ENCODE measurements around the gene MRPS6. TPM values are rescaled to one million over a fixed set of nuclear protein-coding genes. Genes with fewer than 3 reads are reported as not detected.
A peak's percentile ranks its signal among the peaks of the same experiment; 100 is the strongest.

MRPS6 gene
- total RNA-seq, 1 experiment from 2014 or later, result 56.8 TPM

DNA sequence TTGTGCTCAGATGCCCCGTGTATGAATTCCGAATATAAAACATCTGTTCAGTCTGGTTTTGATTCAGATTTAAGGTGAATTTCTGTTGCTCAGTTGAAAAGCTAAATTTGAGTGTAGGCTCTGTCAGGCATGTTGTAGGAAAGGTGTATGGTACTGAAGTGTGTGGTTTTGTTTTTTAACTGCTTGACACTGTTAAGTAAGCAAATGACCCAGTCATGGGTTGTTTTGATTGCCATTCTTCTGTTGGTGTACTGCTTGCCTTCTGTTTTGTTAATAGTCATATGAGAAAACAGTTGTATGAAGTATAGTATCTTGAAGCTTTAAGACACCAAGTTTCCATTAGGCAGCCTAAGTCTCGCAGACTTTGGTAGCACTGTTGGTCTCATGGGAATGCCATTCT lies 10.0 kb downstream of the MRPS6 start:
- Histone ChIP-seq H3K27ac (ENCODE audit: low read length) (no peak overlapping the region), H3K4me3 (ENCODE audit: low read length) (no peak overlapping the region), H3K36me3 (ENCODE audit: insufficient read depth, low read length) (peaks cover 62% of the 10 kb centered on the region), H2AFZ (ENCODE audit: low read length) (no peak overlapping the region), H3K9me3 (ENCODE audit: low read length) (no peaks in the 10 kb centered on the region), H4K20me1 (ENCODE audit: insufficient read depth, low read depth, low read length) (peaks cover 13% of the 10 kb centered on the region), H3K79me2 (ENCODE audit: low read length) (peaks cover 98% of the 10 kb centered on the region), H3K9me2 (replicated peaks; ENCODE audit: insufficient read depth, low read length) (no peaks in the 10 kb centered on the region), H3K27me3 (ENCODE audit: low read length) (no peaks in the 10 kb centered on the region), H3K4me1 (ENCODE audit: low read length) (peaks cover 63% of the 10 kb centered on the region), H3K9ac (ENCODE audit: low read length) (no peak overlapping the region), H3K4me2 (ENCODE audit: low read depth, low read length, poor library complexity, severe bottlenecking) (no peak overlapping the region)
- DNase-seq, result no peak

- Histone ChIP-seq H3K27me3 (ENCODE audit: low read length) (no peaks in the 10 kb centered on the region), H3K27ac (ENCODE audit: low read length) (no peak overlapping the region), H3K4me3 (ENCODE audit: low read length) (no peak overlapping the region), H3K9me3 (ENCODE audit: low read length) (no peaks in the 10 kb centered on the region), H3K79me2 (ENCODE audit: low read length) (peaks cover 100% of the 10 kb centered on the region), H2AFZ (ENCODE audit: low read length) (no peak overlapping the region), H3K9me2 (replicated peaks; ENCODE audit: insufficient read depth, low read length) (no peaks in the 10 kb centered on the region), H3K36me3 (ENCODE audit: insufficient read depth, low read length) (peaks cover 50% of the 10 kb centered on the region), H4K20me1 (ENCODE audit: insufficient read depth, low read depth, low read length) (peaks cover 21% of the 10 kb centered on the region), H3K9ac (ENCODE audit: low read length) (no peak overlapping the region), H3K4me1 (ENCODE audit: low read length) (peaks cover 63% of the 10 kb centered on the region), H3K4me2 (ENCODE audit: low read depth, low read length, poor library complexity, severe bottlenecking) (no peak overlapping the region)
- no peak for DNase-seq
Measured at GRCh38 chr21:34085129-34085528, 11.8 kb downstream of the MRPS6 start.

- Histone ChIP-seq H3K27ac (ENCODE audit: low read length) (no peak overlapping the region), H3K36me3 (ENCODE audit: insufficient read depth, low read length) (peaks cover 32% of the 10 kb centered on the region; the same call in 1 of the 2 replicates), H4K20me1 (ENCODE audit: insufficient read depth, low read depth, low read length) (peaks cover 22% of the 10 kb centered on the region), H3K9me2 (replicated peaks; ENCODE audit: insufficient read depth, low read length) (no peaks in the 10 kb centered on the region), H3K4me1 (ENCODE audit: low read length) (peaks cover 63% of the 10 kb centered on the region), H3K79me2 (ENCODE audit: low read length) (peaks cover 100% of the 10 kb centered on the region), H3K9me3 (ENCODE audit: low read length) (no peaks in the 10 kb centered on the region), H3K4me2 (ENCODE audit: low read depth, low read length, poor library complexity, severe bottlenecking) (no peak overlapping the region), H3K4me3 (ENCODE audit: low read length) (no peak overlapping the region), H3K9ac (ENCODE audit: low read length) (no peak overlapping the region), H2AFZ (ENCODE audit: low read length) (no peak overlapping the region), H3K27me3 (ENCODE audit: low read length) (no peaks in the 10 kb centered on the region)
- no peak for DNase-seq
Measured at GRCh38 chr21:34086887-34087306, 13.5 kb downstream of the MRPS6 start.

GRCh38 chr21:34088752-34089151 lies 15.4 kb downstream of the MRPS6 start:
- Histone ChIP-seq H3K4me1 (ENCODE audit: low read length) (peaks cover 59% of the 10 kb centered on the region), H3K36me3 (ENCODE audit: insufficient read depth, low read length) (peaks cover 32% of the 10 kb centered on the region; the same call in 1 of the 2 replicates), H3K27me3 (ENCODE audit: low read length) (no peaks in the 10 kb centered on the region), H3K9me3 (ENCODE audit: low read length) (no peaks in the 10 kb centered on the region), H3K4me3 (ENCODE audit: low read length) (no peak overlapping the region), H3K27ac (ENCODE audit: low read length) (no peak overlapping the region), H3K9me2 (replicated peaks; ENCODE audit: insufficient read depth, low read length) (no peaks in the 10 kb centered on the region), H4K20me1 (ENCODE audit: insufficient read depth, low read depth, low read length) (peaks cover 18% of the 10 kb centered on the region), H3K4me2 (ENCODE audit: low read depth, low read length, poor library complexity, severe bottlenecking) (no peak overlapping the region), H3K79me2 (ENCODE audit: low read length) (peaks cover 99% of the 10 kb centered on the region), H2AFZ (ENCODE audit: low read length) (no peak overlapping the region), H3K9ac (ENCODE audit: low read length) (no peak overlapping the region)
- DNase-seq, result no peak

- Histone ChIP-seq H3K4me2 (ENCODE audit: low read depth, low read length, poor library complexity, severe bottlenecking) (no peak overlapping the region), H3K27me3 (ENCODE audit: low read length) (no peaks in the 10 kb centered on the region), H3K9me2 (replicated peaks; ENCODE audit: insufficient read depth, low read length) (no peaks in the 10 kb centered on the region), H2AFZ (ENCODE audit: low read length) (no peak overlapping the region), H3K36me3 (ENCODE audit: insufficient read depth, low read length) (peaks cover 37% of the 10 kb centered on the region), H3K4me3 (ENCODE audit: low read length) (no peak overlapping the region), H3K9ac (ENCODE audit: low read length) (no peak overlapping the region), H3K4me1 (ENCODE audit: low read length) (peaks cover 70% of the 10 kb centered on the region), H3K9me3 (ENCODE audit: low read length) (no peaks in the 10 kb centered on the region), H3K27ac (ENCODE audit: low read length) (no peak overlapping the region), H3K79me2 (ENCODE audit: low read length) (peaks cover 99% of the 10 kb centered on the region), H4K20me1 (ENCODE audit: insufficient read depth, low read depth, low read length) (peaks cover 20% of the 10 kb centered on the region)
- no peak for DNase-seq
Measured at GRCh38 chr21:34091032-34091431, 17.7 kb downstream of the MRPS6 start.

GRCh38 chr21:34091607-34092006 lies 18.2 kb downstream of the MRPS6 start:
- peaks cover 20% of the 10 kb centered on the region for H4K20me1 ChIP-seq (ENCODE audit: insufficient read depth, low read depth, low read length)
- no peak overlapping the region for H3K4me2 ChIP-seq (ENCODE audit: low read depth, low read length, poor library complexity, severe bottlenecking)
- H3K4me3 ChIP-seq (ENCODE audit: low read length), result no peak overlapping the region
- H3K9me3 ChIP-seq (ENCODE audit: low read length), result no peaks in the 10 kb centered on the region
- H3K27me3 ChIP-seq (ENCODE audit: low read length), result no peaks in the 10 kb centered on the region
- peaks cover 70% of the 10 kb centered on the region for H3K4me1 ChIP-seq (ENCODE audit: low read length)
- H3K27ac ChIP-seq (ENCODE audit: low read length), result peak overlapping the region; percentile 18; the same call in 1 of the 2 replicates
- no peak overlapping the region for H3K9ac ChIP-seq (ENCODE audit: low read length)
- H3K79me2 ChIP-seq (ENCODE audit: low read length), result peaks cover 99% of the 10 kb centered on the region
- no peak overlapping the region for H2AFZ ChIP-seq (ENCODE audit: low read length)
- H3K36me3 ChIP-seq (ENCODE audit: insufficient read depth, low read length), result peaks cover 41% of the 10 kb centered on the region
- peak; percentile 56 for DNase-seq
- no peaks in the 10 kb centered on the region for H3K9me2 ChIP-seq (replicated peaks; ENCODE audit: insufficient read depth, low read length)

DNA sequence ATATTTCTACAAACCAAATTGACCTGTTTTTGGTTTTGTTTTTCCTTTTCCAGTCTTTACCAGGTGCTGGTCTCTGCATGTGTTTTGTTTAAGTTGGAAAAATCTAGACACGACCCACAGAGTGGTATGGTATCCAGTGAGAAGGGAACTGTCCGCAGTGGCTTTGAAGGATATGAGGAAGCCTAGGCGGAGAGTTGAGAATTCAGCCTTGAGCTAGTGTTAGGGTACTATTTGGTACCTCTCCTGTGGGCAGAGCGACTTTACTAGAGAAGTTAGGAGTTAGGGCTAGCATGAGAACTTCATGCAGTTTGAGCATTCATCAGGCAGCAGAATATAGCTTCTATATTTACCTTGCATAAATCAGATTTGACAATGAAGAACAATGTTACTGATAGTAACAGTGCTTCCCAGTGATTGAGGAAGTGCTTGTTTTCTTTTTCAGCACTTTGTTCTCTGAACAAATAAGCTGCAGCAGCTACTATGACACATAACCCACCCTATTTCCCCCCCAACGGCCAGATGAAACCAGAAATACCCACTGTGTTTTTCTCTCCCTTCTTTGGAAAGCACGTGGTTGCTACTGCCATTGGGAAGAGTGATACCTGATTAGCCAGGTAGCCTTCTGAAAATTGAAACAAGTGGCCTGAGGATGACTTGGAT lies 19.0 kb downstream of the MRPS6 start:
- Histone ChIP-seq H3K4me1 (ENCODE audit: low read length) (peaks cover 74% of the 10 kb centered on the region), H3K9me3 (ENCODE audit: low read length) (no peaks in the 10 kb centered on the region), H4K20me1 (ENCODE audit: insufficient read depth, low read depth, low read length) (peaks cover 20% of the 10 kb centered on the region), H2AFZ (ENCODE audit: low read length) (no peak overlapping the region), H3K4me3 (ENCODE audit: low read length) (no peak overlapping the region), H3K79me2 (ENCODE audit: low read length) (peaks cover 99% of the 10 kb centered on the region), H3K9ac (ENCODE audit: low read length) (no peak overlapping the region), H3K4me2 (ENCODE audit: low read depth, low read length, poor library complexity, severe bottlenecking) (no peak overlapping the region), H3K9me2 (replicated peaks; ENCODE audit: insufficient read depth, low read length) (no peaks in the 10 kb centered on the region), H3K27me3 (ENCODE audit: low read length) (no peaks in the 10 kb centered on the region), H3K36me3 (ENCODE audit: insufficient read depth, low read length) (peaks cover 47% of the 10 kb centered on the region), H3K27ac (ENCODE audit: low read length) (0 out of 2 replicates have a peak overlapping the region, but pooled peaks have one; percentile 5)
- no peak for DNase-seq

DNA sequence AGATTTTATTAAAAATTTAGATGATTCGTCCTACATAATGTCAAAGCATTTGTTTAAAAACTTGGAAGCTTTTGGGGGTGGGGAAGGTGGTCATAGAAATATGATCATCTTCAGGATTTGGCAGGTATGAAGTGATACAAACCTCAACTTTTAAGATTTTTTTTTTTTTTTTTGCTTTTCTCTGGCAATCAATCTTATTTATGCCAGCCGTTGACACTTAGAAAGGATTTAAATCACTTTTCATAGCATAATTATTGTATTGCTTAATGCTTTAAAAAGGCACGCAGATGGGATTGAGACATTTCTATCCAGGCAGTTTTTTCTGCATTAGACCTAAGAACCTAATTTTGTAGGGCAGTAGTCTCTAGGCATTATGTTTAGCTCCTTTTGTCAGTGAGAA lies 19.7 kb downstream of the MRPS6 start:
- Histone ChIP-seq H3K4me1 (ENCODE audit: low read length) (peaks cover 80% of the 10 kb centered on the region), H3K27me3 (ENCODE audit: low read length) (no peaks in the 10 kb centered on the region), H3K9me2 (replicated peaks; ENCODE audit: insufficient read depth, low read length) (no peaks in the 10 kb centered on the region), H3K4me3 (ENCODE audit: low read length) (no peak overlapping the region), H3K9me3 (ENCODE audit: low read length) (no peaks in the 10 kb centered on the region), H3K79me2 (ENCODE audit: low read length) (peaks cover 99% of the 10 kb centered on the region), H3K9ac (ENCODE audit: low read length) (no peak overlapping the region), H3K4me2 (ENCODE audit: low read depth, low read length, poor library complexity, severe bottlenecking) (no peak overlapping the region), H3K36me3 (ENCODE audit: insufficient read depth, low read length) (peaks cover 52% of the 10 kb centered on the region), H4K20me1 (ENCODE audit: insufficient read depth, low read depth, low read length) (peaks cover 20% of the 10 kb centered on the region), H2AFZ (ENCODE audit: low read length) (no peak overlapping the region), H3K27ac (ENCODE audit: low read length) (no peak overlapping the region)
- DNase-seq, result no peak

Measured in Karpas-422 (cell line).